ENCODE data around the gene INO80D. TPM values are rescaled to one million over a fixed set of nuclear protein-coding genes. Genes with fewer than 3 reads are reported as not detected.

Gene INO80D
- total RNA-seq, 1 experiment from 2014 or later = 14.4 TPM

DNA sequence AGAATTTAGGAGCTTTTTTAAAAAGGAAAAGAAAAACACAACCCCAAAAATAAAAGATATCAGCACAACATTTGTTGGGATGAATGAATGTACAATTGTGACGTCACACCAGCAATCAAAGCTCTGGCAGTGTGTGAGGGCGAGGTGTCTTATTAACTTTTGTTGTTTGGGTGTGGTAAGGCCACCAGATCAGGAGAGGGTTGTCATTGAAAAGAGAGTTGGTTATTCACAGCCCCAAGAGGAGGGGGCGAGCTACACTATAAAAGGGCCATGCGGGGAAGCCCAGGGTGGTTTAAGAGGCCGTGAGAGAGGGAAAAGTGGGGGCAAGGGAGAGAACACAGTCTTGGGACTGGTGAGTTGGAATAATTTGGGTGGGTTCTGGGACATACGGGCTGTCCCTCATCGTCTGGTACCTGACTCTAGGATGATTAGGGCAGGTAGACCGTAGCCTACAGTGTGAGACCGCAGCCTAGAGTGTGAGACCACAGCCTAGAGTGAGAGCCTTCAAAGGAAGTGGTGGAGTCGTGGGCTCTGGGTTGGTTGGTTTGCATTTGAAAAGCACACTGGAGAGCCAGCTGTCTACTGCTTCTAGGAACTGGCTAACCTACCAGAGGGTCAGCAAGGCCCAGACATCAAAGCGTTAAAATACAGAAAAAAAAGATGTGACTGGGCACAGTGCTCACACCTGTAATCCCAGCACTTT, 128.4 kb downstream of the INO80D start:
- H3K36me3 ChIP-seq (ENCODE audit: control insufficient read depth in 1 of 2, insufficient read depth in 2 of 2, low read length in 2 of 2) = no peaks in the 10 kb centered on the region
- RAD21 ChIA-PET (ENCODE audit: low non-redundant PET in 1 of 2, low total read pairs in 2 of 2, uncharacterized antibody in 2 of 2, unreplicated experiment in 2 of 2) = no interaction called here
- no peaks in the 10 kb centered on the region for H3K79me2 ChIP-seq (ENCODE audit: insufficient read depth, low read length)
- no peak overlapping the region for H3K4me3 ChIP-seq (replicated peaks in 1 of 2; ENCODE audit: low read depth in 1 of 2, low read length in 2 of 2)
- H2AFZ ChIP-seq (ENCODE audit: low read depth, low read length, poor library complexity, severe bottlenecking) = no peak overlapping the region
- intact Hi-C loops (cut with micrococcal nuclease) = no loop called here
- H3K9me2 ChIP-seq (ENCODE audit: insufficient read depth) = no peaks in the 10 kb centered on the region
- H3K27ac ChIP-seq (ENCODE audit: low read depth, low read length) = no peak overlapping the region
- POLR2A ChIA-PET = interaction anchor here (0.6 kb wide), 1 partner anchor 126 kb away, joined by 3 read pairs; no protein-coding TSS in a partner anchor
- no TSS peak for BruUV-seq (replicated peaks)
- no peak for ATAC-seq
- no peaks in the 10 kb centered on the region for H3K27me3 ChIP-seq (ENCODE audit: insufficient read depth, low read length)
- TF ChIP-seq YY1 (IDR thresholded peaks at IDR 0.05; ENCODE audit: extremely low read depth, insufficient replicate concordance, low read depth, low read length) (no peak), CEBPB (IDR thresholded peaks at IDR 0.05; ENCODE audit: low read depth) (no peak), FOSL1 (IDR thresholded peaks at IDR 0.05; ENCODE audit: low read depth) (no peak), SRF (IDR thresholded peaks at IDR 0.05; ENCODE audit: low read depth) (no peak), TCF7L2 (IDR thresholded peaks at IDR 0.05; ENCODE audit: borderline replicate concordance, extremely low read depth, insufficient read depth, insufficient read length) (no peak), EZH2phosphoT487 (IDR thresholded peaks at IDR 0.05; ENCODE audit: borderline replicate concordance) (no peak), ELF1 (IDR thresholded peaks at IDR 0.05; ENCODE audit: borderline replicate concordance, low read depth) (no peak), ZBTB33 (IDR thresholded peaks at IDR 0.05; ENCODE audit: extremely low read depth, insufficient replicate concordance, low read length) (no peak), SP1 (IDR thresholded peaks at IDR 0.05; ENCODE audit: low read depth) (no peak), JUND (IDR thresholded peaks at IDR 0.05) (no peak), RAD21 (IDR thresholded peaks at IDR 0.05; ENCODE audit: low read depth) (no peak), SIN3A (IDR thresholded peaks at IDR 0.05; ENCODE audit: low read depth) (no peak), EZH2 (IDR thresholded peaks at IDR 0.05) (no peak), CTCF (IDR thresholded peaks at IDR 0.05 in 2 of 3, conservative IDR thresholded peaks at IDR 0.05 in 1 of 3; ENCODE audit: borderline replicate concordance in 1 of 3, insufficient read depth in 1 of 3, low read depth in 2 of 3, low read length in 2 of 3) (no peak), ZFX (IDR thresholded peaks at IDR 0.05) (no peak), EGR1 (IDR thresholded peaks at IDR 0.05; ENCODE audit: low read depth) (no peak)
- TF ChIP-seq, protein P1, sequence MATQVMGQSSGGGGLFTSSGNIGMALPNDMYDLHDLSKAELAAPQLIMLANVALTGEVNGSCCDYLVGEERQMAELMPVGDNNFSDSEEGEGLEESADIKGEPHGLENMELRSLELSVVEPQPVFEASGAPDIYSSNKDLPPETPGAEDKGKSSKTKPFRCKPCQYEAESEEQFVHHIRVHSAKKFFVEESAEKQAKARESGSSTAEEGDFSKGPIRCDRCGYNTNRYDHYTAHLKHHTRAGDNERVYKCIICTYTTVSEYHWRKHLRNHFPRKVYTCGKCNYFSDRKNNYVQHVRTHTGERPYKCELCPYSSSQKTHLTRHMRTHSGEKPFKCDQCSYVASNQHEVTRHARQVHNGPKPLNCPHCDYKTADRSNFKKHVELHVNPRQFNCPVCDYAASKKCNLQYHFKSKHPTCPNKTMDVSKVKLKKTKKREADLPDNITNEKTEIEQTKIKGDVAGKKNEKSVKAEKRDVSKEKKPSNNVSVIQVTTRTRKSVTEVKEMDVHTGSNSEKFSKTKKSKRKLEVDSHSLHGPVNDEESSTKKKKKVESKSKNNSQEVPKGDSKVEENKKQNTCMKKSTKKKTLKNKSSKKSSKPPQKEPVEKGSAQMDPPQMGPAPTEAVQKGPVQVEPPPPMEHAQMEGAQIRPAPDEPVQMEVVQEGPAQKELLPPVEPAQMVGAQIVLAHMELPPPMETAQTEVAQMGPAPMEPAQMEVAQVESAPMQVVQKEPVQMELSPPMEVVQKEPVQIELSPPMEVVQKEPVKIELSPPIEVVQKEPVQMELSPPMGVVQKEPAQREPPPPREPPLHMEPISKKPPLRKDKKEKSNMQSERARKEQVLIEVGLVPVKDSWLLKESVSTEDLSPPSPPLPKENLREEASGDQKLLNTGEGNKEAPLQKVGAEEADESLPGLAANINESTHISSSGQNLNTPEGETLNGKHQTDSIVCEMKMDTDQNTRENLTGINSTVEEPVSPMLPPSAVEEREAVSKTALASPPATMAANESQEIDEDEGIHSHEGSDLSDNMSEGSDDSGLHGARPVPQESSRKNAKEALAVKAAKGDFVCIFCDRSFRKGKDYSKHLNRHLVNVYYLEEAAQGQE (IDR thresholded peaks at IDR 0.05; ENCODE audit: low read depth) = no peak
- TF ChIP-seq, protein P2, sequence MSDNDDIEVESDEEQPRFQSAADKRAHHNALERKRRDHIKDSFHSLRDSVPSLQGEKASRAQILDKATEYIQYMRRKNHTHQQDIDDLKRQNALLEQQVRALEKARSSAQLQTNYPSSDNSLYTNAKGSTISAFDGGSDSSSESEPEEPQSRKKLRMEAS (IDR thresholded peaks at IDR 0.05) = no peak
- no peak for DNase-seq (ENCODE audit: low read depth, low spot score)
- no peaks in the 10 kb centered on the region; a peak in 1 of 4 replicates for H3K9me3 ChIP-seq (ENCODE audit: control insufficient read depth in 1 of 2, insufficient read depth in 1 of 2, low read depth in 1 of 2, low read length in 2 of 2)
- H3K4me1 ChIP-seq (ENCODE audit: control insufficient read depth in 1 of 2, insufficient read depth in 2 of 2, low read length in 2 of 2) = no peaks in the 10 kb centered on the region
- H3K4me2 ChIP-seq (ENCODE audit: low read length) = no peak overlapping the region
- no peak overlapping the region for H3K9ac ChIP-seq (ENCODE audit: low read length)
- no peaks in the 10 kb centered on the region for H4K20me1 ChIP-seq (ENCODE audit: insufficient read depth)
- CTCF ChIA-PET = no interaction called here

All from HCT116 (cell line).